K562 (cell line): ENCODE measurements around the gene ABHD16A. TPM values are rescaled to one million over a fixed set of nuclear protein-coding genes. Genes with fewer than 3 reads are reported as not detected.

Experiments used
- CC2D1A ChIP-seq: fragments of 450-650 bp; IDR thresholded peaks from 2 replicates; pipeline ENCODE4 v1.6.1; 2017; ENCODE audit warnings: mild to moderate bottlenecking
- ELF1 ChIP-seq: fragments of 200-800 bp; sonication (Bioruptor generic); IDR thresholded peaks from 2 replicates; pipeline ENCODE4 v1.6.1; 2016; ENCODE audit warnings: missing genetic modification characterization, missing compliant biosample characterization
- EZH2 ChIP-seq: IDR thresholded peaks from 2 replicates; pipeline ENCODE4 v1.6.1; 2012; ENCODE audit warnings: low read depth, mild to moderate bottlenecking, inconsistent platforms, low read length, borderline replicate concordance
- IRF1 ChIP-seq: sonication (generic); formaldehyde crosslinking; IDR thresholded peaks from 2 replicates; pipeline ENCODE4 v1.8.0; 2022; ENCODE audit warnings: missing genetic modification reagents, mild to moderate bottlenecking, borderline replicate concordance
- JUND ChIP-seq, 2 experiments: IDR thresholded peaks; 2 replicates in 1 of 2; 3 replicates in 1 of 2; pipeline ENCODE4 v1.6.1; 2011; ENCODE audit warnings: borderline replicate concordance in 2 of 2, low read depth in 2 of 2, low read length in 2 of 2, improper control_type of control experiment in 1 of 2, missing biosample characterization in 1 of 2, missing genetic modification characterization in 1 of 2, missing genetic modification reagents in 1 of 2
- MLX ChIP-seq, 2 experiments: fragments of 450-650 bp in 1 of 2; sonication (generic) in 1 of 2; formaldehyde crosslinking; conservative IDR thresholded peaks; 2 replicates each; pipeline versions ENCODE4 v1.4.0 to v1.8.1; 2020 to 2022; ENCODE audit warnings: mild to moderate bottlenecking in 1 of 2, missing genetic modification reagents in 1 of 2
- OTX1 ChIP-seq: fragments of 450-650 bp; formaldehyde crosslinking; IDR thresholded peaks from 2 replicates; pipeline ENCODE4 v1.4.0; 2022; ENCODE audit warnings: mild to moderate bottlenecking
- PHF21A ChIP-seq: fragments of 450-650 bp; IDR thresholded peaks from 2 replicates; pipeline ENCODE4 v1.6.1; 2017; ENCODE audit warnings: low read depth, borderline replicate concordance
- ZBTB17 ChIP-seq: fragments of 450-650 bp; formaldehyde crosslinking; IDR thresholded peaks from 2 replicates; pipeline ENCODE4 v1.4.0; 2020; ENCODE audit warnings: mild to moderate bottlenecking
- ZNF165 ChIP-seq: fragments of 250-450 bp; sonication (Bioruptor Pico); IDR thresholded peaks from 2 replicates; pipeline ENCODE4 v1.4.0; 2020; ENCODE audit warnings: borderline replicate concordance
- ZNF407 ChIP-seq: fragments of 450-650 bp; IDR thresholded peaks from 2 replicates; pipeline ENCODE4 v1.6.1; 2016; ENCODE audit warnings: low read depth
- ZNF408 ChIP-seq: fragments of 250-450 bp; sonication (Bioruptor Pico); IDR thresholded peaks from 2 replicates; pipeline ENCODE4 v1.4.0; 2020; ENCODE audit warnings: low read depth, mild to moderate bottlenecking, moderate library complexity
- polyA plus RNA-seq, 8 experiments: library from polyadenylated mRNA; depleted of rRNA in 4 of 8; stranded (reverse) in 5 of 8; unstranded in 3 of 8; fragments of >200 nt; fragmentation: Nextera tagmentation in 2 of 8; fragmentation: Illumina TruSeq in 1 of 8; extraction: Ambion mirVana in 2 of 8; extraction: Trizol in 1 of 8; gene quantifications; 2 replicates each; pipeline versions ENCODE4 v1.2.1 to v1.2.3, GENCODE V29; 2011 to 2014; ENCODE audit warnings: inconsistent platforms in 1 of 8, missing spikeins in 1 of 8
- total RNA-seq, 7 experiments: library from RNA; depleted of rRNA in 6 of 7; stranded (reverse); fragments of >200 nt in 6 of 7; fragmentation: Illumina TruSeq in 2 of 7; extraction: Trizol in 2 of 7; gene quantifications; 2 replicates each; pipeline versions ENCODE4 v1.2.1 to v1.2.3, GENCODE V29; 2011 to 2021; ENCODE audit warnings: low replicate concordance in 1 of 7
- TF ChIP-seq, protein P1 (sequence below): fragments of 250-450 bp; sonication (Bioruptor Pico); IDR thresholded peaks from 2 replicates; pipeline ENCODE4 v1.4.0; 2020; ENCODE audit warnings: mild to moderate bottlenecking, moderate library complexity

The ABHD16A gene
- total and polyA plus RNA-seq, 9 of the 15 experiments (the other 6 are each of a cell fraction or from before 2014, with no cell fraction given), result 25.8 to 120 (median 81.6) TPM

- no peak for TF ChIP-seq PHF21A
- peak; percentile 85 to 90; a peak in 2 of 4 replicates for TF ChIP-seq MLX (CRISPR knock-in tag; conservative IDR thresholded peaks at IDR 0.05)
- TF ChIP-seq CC2D1A, result no peak
- TF ChIP-seq JUND (IDR thresholded peaks at IDR 0.05; ENCODE audit: borderline replicate concordance, low read depth, low read length), result no peak
- TF ChIP-seq JUND (tag; IDR thresholded peaks at IDR 0.05; ENCODE audit: borderline replicate concordance, low read depth, low read length), result no peak; the same call in 2 of the 3 replicates
- TF ChIP-seq EZH2, result no peak
- no peak for TF ChIP-seq ELF1 (tag)
- peak; percentile 62 for TF ChIP-seq ZBTB17 (CRISPR knock-in tag)
- no peak for TF ChIP-seq ZNF165 (CRISPR knock-in tag)
- no peak for TF ChIP-seq ZNF407
- TF ChIP-seq IRF1 (CRISPR knock-in tag), result no peak
- no peak for TF ChIP-seq ZNF408 (CRISPR knock-in tag)
- TF ChIP-seq, protein P1, sequence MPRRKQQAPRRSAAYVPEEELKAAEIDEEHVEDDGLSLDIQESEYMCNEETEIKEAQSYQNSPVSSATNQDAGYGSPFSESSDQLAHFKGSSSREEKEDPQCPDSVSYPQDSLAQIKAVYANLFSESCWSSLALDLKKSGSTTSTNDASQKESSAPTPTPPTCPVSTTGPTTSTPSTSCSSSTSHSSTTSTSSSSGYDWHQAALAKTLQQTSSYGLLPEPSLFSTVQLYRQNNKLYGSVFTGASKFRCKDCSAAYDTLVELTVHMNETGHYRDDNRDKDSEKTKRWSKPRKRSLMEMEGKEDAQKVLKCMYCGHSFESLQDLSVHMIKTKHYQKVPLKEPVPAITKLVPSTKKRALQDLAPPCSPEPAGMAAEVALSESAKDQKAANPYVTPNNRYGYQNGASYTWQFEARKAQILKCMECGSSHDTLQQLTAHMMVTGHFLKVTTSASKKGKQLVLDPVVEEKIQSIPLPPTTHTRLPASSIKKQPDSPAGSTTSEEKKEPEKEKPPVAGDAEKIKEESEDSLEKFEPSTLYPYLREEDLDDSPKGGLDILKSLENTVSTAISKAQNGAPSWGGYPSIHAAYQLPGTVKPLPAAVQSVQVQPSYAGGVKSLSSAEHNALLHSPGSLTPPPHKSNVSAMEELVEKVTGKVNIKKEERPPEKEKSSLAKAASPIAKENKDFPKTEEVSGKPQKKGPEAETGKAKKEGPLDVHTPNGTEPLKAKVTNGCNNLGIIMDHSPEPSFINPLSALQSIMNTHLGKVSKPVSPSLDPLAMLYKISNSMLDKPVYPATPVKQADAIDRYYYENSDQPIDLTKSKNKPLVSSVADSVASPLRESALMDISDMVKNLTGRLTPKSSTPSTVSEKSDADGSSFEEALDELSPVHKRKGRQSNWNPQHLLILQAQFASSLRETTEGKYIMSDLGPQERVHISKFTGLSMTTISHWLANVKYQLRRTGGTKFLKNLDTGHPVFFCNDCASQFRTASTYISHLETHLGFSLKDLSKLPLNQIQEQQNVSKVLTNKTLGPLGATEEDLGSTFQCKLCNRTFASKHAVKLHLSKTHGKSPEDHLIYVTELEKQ, result 0 out of 2 replicates have a peak, but pooled peaks have one; percentile 60
- TF ChIP-seq OTX1 (CRISPR knock-in tag), result no peak
These were observed 33.7 kb upstream of the ABHD16A start (continued) for GRCh38 chr6:31736768-31737314.
